LNCAP (cell line): ENCODE data around the gene L1CAM.

Experiments
- CTCF ChIP-seq: fragments of 450-650 bp; IDR thresholded peaks from 2 replicates; pipeline ENCODE4 v1.5.1; 2017; ENCODE audit warnings: mild to moderate bottlenecking

L1CAM gene

GRCh38 chrX:153885968-153886903 is at the start of gene L1CAM:
Gene L1CAM, minus strand, starts transcription at chrX:153886173. Its CDS starts 10,337 bp downstream, at chrX:153875836.
- TF ChIP-seq CTCF: no peak

- no peak for TF ChIP-seq CTCF
These were observed 49.4 kb upstream of the L1CAM start for GRCh38 chrX:153935326-153935851.

- no peak for TF ChIP-seq CTCF
These were observed 48.9 kb upstream of the L1CAM start, which contains the start of gene NAA10 for GRCh38 chrX:153934762-153935325. Gene NAA10, minus strand, starts transcription at chrX:153935037. Its CDS starts 133 bp downstream, at chrX:153934904.

- TF ChIP-seq CTCF: no peak
These were observed 48.3 kb upstream of the L1CAM start for GRCh38 chrX:153934148-153934761.

- TF ChIP-seq CTCF: no peak
These were observed 47.8 kb upstream of the L1CAM start for GRCh38 chrX:153933748-153934147.

GRCh38 chrX:153932220-153932915 is 46.4 kb upstream of the L1CAM start:
- TF ChIP-seq CTCF: no peak

GRCh38 chrX:153931748-153932147 is 45.8 kb upstream of the L1CAM start:
- no peak for TF ChIP-seq CTCF
